Stimulated activated CD8-positive, alpha-beta memory T cell treated with anti-CD3 and anti-CD28 coated beads, Interleukin-7, amount 100 ng/mL, for 4 hours (primary cell): ENCODE results near the gene BCL2L11.

Experiments
- DNase-seq, 2 donors: peaks; one replicate each; pipeline ENCODE4 v3.0.0-alpha.2; 2020; ENCODE audit warnings: low read depth in 2 of 2

Gene BCL2L11

GRCh38 chr2:111117598-111118480 lies 2.9 kb upstream of the BCL2L11 start:
- DNase-seq: peak in 1 of 2 donors; percentile 12

GRCh38 chr2:111118481-111118980 lies 2.2 kb upstream of the BCL2L11 start:
- DNase-seq: no peak

GRCh38 chr2:111118981-111119821 lies 1.5 kb upstream of the BCL2L11 start:
- peak in 1 of 2 donors; percentile 34 for DNase-seq

- DNase-seq: peak in 1 of 2 donors; percentile 0
Measured at GRCh38 chr2:111119822-111120252, 877 bp upstream of the BCL2L11 start.

- peak in 1 of 2 donors; percentile 27 for DNase-seq
Measured at GRCh38 chr2:111121028-111121827, 514 bp downstream of the BCL2L11 start.

- peak in 1 of 2 donors; percentile 75 for DNase-seq
Measured at GRCh38 chr2:111121828-111122630, 1.3 kb downstream of the BCL2L11 start.

- peak in 1 of 2 donors; percentile 19 for DNase-seq
Measured at GRCh38 chr2:111122631-111123421, 2.1 kb downstream of the BCL2L11 start.

GRCh38 chr2:111123751-111124150 lies 3.0 kb downstream of the BCL2L11 start:
- no peak for DNase-seq

GRCh38 chr2:111126581-111126980 lies 5.9 kb downstream of the BCL2L11 start:
- DNase-seq: no peak

GRCh38 chr2:111127351-111127750 lies 6.6 kb downstream of the BCL2L11 start:
- no peak for DNase-seq

- DNase-seq: no peak
Measured at GRCh38 chr2:111128096-111128495, 7.4 kb downstream of the BCL2L11 start.

GRCh38 chr2:111133603-111134002 lies 12.9 kb downstream of the BCL2L11 start:
- DNase-seq: no peak

- no peak for DNase-seq
Measured at GRCh38 chr2:111134055-111134454, 13.3 kb downstream of the BCL2L11 start.

- DNase-seq: no peak
Measured at GRCh38 chr2:111135237-111135909, 14.7 kb downstream of the BCL2L11 start.

GRCh38 chr2:111135910-111136297 lies 15.2 kb downstream of the BCL2L11 start:
- no peak for DNase-seq

- no peak for DNase-seq
Measured at GRCh38 chr2:111138839-111139238, 18.1 kb downstream of the BCL2L11 start.

GRCh38 chr2:111139637-111140317 lies 19.1 kb downstream of the BCL2L11 start:
- no peak for DNase-seq

GRCh38 chr2:111140815-111141214 lies 20.1 kb downstream of the BCL2L11 start:
- DNase-seq: no peak

- DNase-seq: no peak
Measured at GRCh38 chr2:111142101-111142500, 21.4 kb downstream of the BCL2L11 start.
